GM18505 (cell line): ENCODE measurements around the gene SHANK3.

Source experiments
- ATAC-seq: cut with Tn5 transposase; IDR thresholded peaks from one replicate; pipeline ENCODE4 v1.9.1; 2021; ENCODE audit not compliant: unreplicated experiment
- POLR2A ChIP-seq: IDR thresholded peaks from 4 replicates; pipeline ENCODE4 v1.6.1; 2011; ENCODE audit warnings: borderline replicate concordance; ENCODE audit not compliant: insufficient read depth, insufficient read length; ENCODE audit errors: extremely low read depth

SHANK3 gene

DNA sequence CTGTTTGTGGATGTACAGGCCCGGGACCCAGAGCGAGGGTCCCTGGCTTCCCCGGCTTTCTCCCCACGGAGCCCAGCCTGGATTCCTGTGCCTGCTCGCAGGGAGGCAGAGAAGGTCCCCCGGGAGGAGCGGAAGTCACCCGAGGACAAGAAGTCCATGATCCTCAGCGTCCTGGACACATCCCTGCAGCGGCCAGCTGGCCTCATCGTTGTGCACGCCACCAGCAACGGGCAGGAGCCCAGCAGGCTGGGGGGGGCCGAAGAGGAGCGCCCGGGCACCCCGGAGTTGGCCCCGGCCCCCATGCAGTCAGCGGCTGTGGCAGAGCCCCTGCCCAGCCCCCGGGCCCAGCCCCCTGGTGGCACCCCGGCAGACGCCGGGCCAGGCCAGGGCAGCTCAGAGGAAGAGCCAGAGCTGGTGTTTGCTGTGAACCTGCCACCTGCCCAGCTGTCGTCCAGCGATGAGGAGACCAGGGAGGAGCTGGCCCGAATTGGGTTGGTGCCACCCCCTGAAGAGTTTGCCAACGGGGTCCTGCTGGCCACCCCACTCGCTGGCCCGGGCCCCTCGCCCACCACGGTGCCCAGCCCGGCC, 48.7 kb downstream of the SHANK3 start:
- TF ChIP-seq POLR2A: no peak
- ATAC-seq: no peak

DNA sequence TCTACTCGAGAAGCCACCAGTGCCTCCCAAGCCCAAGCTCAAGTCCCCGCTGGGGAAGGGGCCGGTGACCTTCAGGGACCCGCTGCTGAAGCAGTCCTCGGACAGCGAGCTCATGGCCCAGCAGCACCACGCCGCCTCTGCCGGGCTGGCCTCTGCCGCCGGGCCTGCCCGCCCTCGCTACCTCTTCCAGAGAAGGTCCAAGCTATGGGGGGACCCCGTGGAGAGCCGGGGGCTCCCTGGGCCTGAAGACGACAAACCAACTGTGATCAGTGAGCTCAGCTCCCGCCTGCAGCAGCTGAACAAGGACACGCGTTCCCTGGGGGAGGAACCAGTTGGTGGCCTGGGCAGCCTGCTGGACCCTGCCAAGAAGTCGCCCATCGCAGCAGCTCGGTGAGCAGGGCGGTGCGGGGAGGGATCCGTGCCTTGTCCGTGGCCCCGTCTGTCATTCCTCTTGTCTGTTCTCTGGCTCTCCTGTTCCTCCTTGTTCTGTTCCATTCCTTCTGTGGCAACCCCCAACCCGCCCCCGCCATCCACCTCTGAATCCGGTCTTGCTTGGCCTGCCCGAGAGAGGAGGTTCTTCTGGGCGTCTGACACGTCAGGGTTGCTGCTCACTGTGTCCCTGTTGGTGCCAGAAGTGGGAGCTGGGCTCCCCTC, 49.6 kb downstream of the SHANK3 start:
- TF ChIP-seq POLR2A: no peak
- no peak for ATAC-seq
